CD4-positive, alpha-beta memory T cell (primary cell): ENCODE data around the gene BRF1. TPM values are rescaled to one million over a fixed set of nuclear protein-coding genes. Genes with fewer than 3 reads are reported as not detected.

Experiments used
- CTCF ChIA-PET: fragments of 350-600 bp; sonication (Branson Sonifier 250); formaldehyde crosslinking; loops from one replicate; lab custom pipeline; 2021; ENCODE audit warnings: inconsistent platforms; ENCODE audit not compliant: partially characterized antibody; lab: Charles Lee
- POLR2A ChIA-PET: fragments of 350-600 bp; sonication (Branson Sonifier 250); formaldehyde crosslinking; loops from one replicate; lab custom pipeline; 2021; ENCODE audit not compliant: partially characterized antibody; lab: Charles Lee
- DNase-seq, 5 donors: peaks; one replicate each; pipeline versions ENCODE4 v3.0.0 to v3.0.0-alpha.2; 2020 to 2022; ENCODE audit warnings: mixed read lengths in 1 of 5
- H3K27ac ChIP-seq: one replicate; pipeline ENCODE4 v1.7.0; 2013; ENCODE audit warnings: low read depth, low read length
- H3K27me3 ChIP-seq: 2 replicates; pipeline ENCODE4 v1.7.0; 2013; ENCODE audit warnings: mild to moderate bottlenecking, low read length, moderate library complexity; ENCODE audit not compliant: insufficient read depth
- H3K36me3 ChIP-seq: 2 replicates; pipeline ENCODE4 v1.7.0; 2013; ENCODE audit warnings: mild to moderate bottlenecking, low read length, moderate library complexity; ENCODE audit not compliant: insufficient read depth
- H3K4me1 ChIP-seq: 2 replicates; pipeline ENCODE4 v1.7.0; 2013; ENCODE audit warnings: mild to moderate bottlenecking, low read length, moderate library complexity; ENCODE audit not compliant: insufficient read depth
- H3K4me3 ChIP-seq, 2 donors: one replicate each; pipeline ENCODE4 v1.7.0; 2013; ENCODE audit warnings: low read length in 2 of 2, mild to moderate bottlenecking in 1 of 2
- H3K9me3 ChIP-seq, 2 donors: one replicate each; pipeline ENCODE4 v1.7.0; 2013; ENCODE audit warnings: low read length in 2 of 2, control low read depth in 1 of 2; ENCODE audit not compliant: control insufficient read depth in 1 of 2
- H3K27ac Mint-ChIP-seq, 7 donors: one replicate each; pipeline ENCODE4 v1.8.0; 2020 to 2021; ENCODE audit warnings: mixed read lengths in 7 of 7, mild to moderate bottlenecking in 6 of 7, inconsistent platforms in 3 of 7, moderate library complexity in 3 of 7
- H3K27me3 Mint-ChIP-seq, 2 donors: one replicate each; pipeline ENCODE4 v1.8.0; 2020 to 2021; ENCODE audit warnings: mixed read lengths in 2 of 2
- H3K36me3 Mint-ChIP-seq, 2 donors: one replicate each; pipeline ENCODE4 v1.8.0; 2020 to 2021; ENCODE audit warnings: mixed read lengths in 2 of 2, inconsistent platforms in 1 of 2, mild to moderate bottlenecking in 1 of 2
- H3K4me1 Mint-ChIP-seq, 4 donors: one replicate each; pipeline ENCODE4 v1.8.0; 2020 to 2021; ENCODE audit warnings: mixed read lengths in 4 of 4, mild to moderate bottlenecking in 1 of 4
- H3K4me3 Mint-ChIP-seq, 8 donors: one replicate each; pipeline ENCODE4 v1.8.0; 2020 to 2021; ENCODE audit warnings: mixed read lengths in 8 of 8, mild to moderate bottlenecking in 7 of 8, moderate library complexity in 6 of 8, inconsistent platforms in 3 of 8
- H3K9me3 Mint-ChIP-seq, 8 donors: one replicate each; pipeline ENCODE4 v1.8.0; 2020 to 2021; ENCODE audit warnings: mixed read lengths in 8 of 8, mild to moderate bottlenecking in 5 of 8, inconsistent platforms in 3 of 8, moderate library complexity in 1 of 8
- intact Hi-C: fragments of 100-400 bp; cut with micrococcal nuclease; formaldehyde crosslinking; loops from one replicate; pipeline ENCODE4 v1.15.1; 2023
- polyA plus RNA-seq, 2 donors: library from polyadenylated mRNA; unstranded; fragments of 300-500 nt; fragmentation: Illumina TruSeq; gene quantifications; one replicate each; pipeline ENCODE4 v1.2.3, GENCODE V29; 2021
- total RNA-seq, 2 experiments: library from RNA; stranded (reverse); gene quantifications; one replicate each; pipeline ENCODE4 v1.2.3, GENCODE V29; 2021

BRF1 gene
- total and polyA plus RNA-seq, 4 experiments from 2014 or later = 3.0 to 56.0 (median 30.0) TPM

- Mint-ChIP-seq H3K4me3 (peak overlapping the region in 6 of 8 donors; percentile 8 to 70 (median 60)), H3K27ac (no peak overlapping the region), H3K27me3 (peaks cover 6 to 7% of the 10 kb centered on the region in 2 donors), H3K9me3 (peaks cover 0 to under 1% (median 0%) of the 10 kb centered on the region in 8 donors), H3K36me3 (no peaks in the 10 kb centered on the region), H3K4me1 (peaks cover 2 to 17% (median 9%) of the 10 kb centered on the region in 4 donors)
- peaks cover 26% of the 10 kb centered on the region for H3K4me1 ChIP-seq
- no peaks in the 10 kb centered on the region for H3K9me3 ChIP-seq
- ChIA-PET CTCF (no interaction called here), POLR2A (no interaction called here)
- H3K27ac ChIP-seq = no peak overlapping the region
- no peak overlapping the region for H3K4me3 ChIP-seq
- no peaks in the 10 kb centered on the region for H3K36me3 ChIP-seq
- intact Hi-C loops = no loop called here
- peaks cover 4% of the 10 kb centered on the region for H3K27me3 ChIP-seq
- no peak for DNase-seq
Observed at GRCh38 chr14:105166571-105167302, 134.1 kb downstream of the BRF1 start.

- H3K4me1 ChIP-seq = peaks cover 19% of the 10 kb centered on the region
- H3K36me3 Mint-ChIP-seq = no peaks in the 10 kb centered on the region
- peaks cover 2 to 15% (median 9%) of the 10 kb centered on the region in 4 donors for H3K4me1 Mint-ChIP-seq
- no peaks in the 10 kb centered on the region for H3K36me3 ChIP-seq
- H3K27ac Mint-ChIP-seq = peak overlapping the region in 1 of 7 donors; percentile 68
- ChIA-PET CTCF (no interaction called here), POLR2A (no interaction called here)
- no peak for DNase-seq
- H3K27me3 ChIP-seq = peaks cover 4% of the 10 kb centered on the region
- no peaks in the 10 kb centered on the region for H3K9me3 ChIP-seq
- no peaks in the 10 kb centered on the region for H3K9me3 Mint-ChIP-seq
- no peak overlapping the region for H3K27ac ChIP-seq
- no peak overlapping the region for H3K4me3 ChIP-seq
- intact Hi-C loops = no loop called here
- peak overlapping the region in 3 of 8 donors; percentile 25 to 63 (median 32) for H3K4me3 Mint-ChIP-seq
- H3K27me3 Mint-ChIP-seq = peaks cover 6 to 7% of the 10 kb centered on the region in 2 donors
Observed at GRCh38 chr14:105165761-105166485, 134.9 kb downstream of the BRF1 start.

DNA sequence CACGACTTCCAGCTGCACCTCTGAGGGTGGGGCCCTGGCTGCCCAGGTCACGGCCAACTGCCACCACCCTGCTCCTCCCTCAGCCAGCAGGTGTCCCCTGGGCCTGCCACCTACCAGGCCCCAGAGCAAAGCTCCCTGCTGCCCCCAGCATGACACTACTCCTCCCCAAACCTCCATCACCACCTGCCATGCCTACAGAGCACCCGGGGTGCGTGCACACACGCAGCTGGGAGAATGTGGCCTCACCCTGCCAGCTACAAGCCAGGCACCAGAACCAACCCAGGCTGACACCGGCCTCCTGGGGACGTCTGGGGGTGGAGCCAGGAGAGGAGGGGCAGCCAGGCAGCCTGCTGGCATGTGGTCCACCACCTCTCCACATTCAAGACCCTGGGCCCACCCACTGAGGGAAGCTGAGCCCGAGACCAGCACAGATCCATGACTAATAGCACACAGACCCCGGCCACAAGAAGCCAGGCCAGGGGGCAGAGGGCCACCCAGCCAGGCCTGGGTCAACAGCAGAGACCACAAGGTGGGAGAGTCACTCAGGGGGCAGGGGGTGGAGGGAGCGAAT is 135.6 kb downstream of the BRF1 start:
- H3K36me3 ChIP-seq = no peaks in the 10 kb centered on the region
- ChIA-PET POLR2A (no interaction called here), CTCF (interaction anchor here (1.5 kb wide), 1 partner anchor 61 kb away, joined by 3 read pairs; no protein-coding TSS in a partner anchor)
- Mint-ChIP-seq H3K4me1 (peaks cover 2 to 11% (median 7%) of the 10 kb centered on the region in 4 donors), H3K36me3 (no peaks in the 10 kb centered on the region), H3K27me3 (peaks cover 6 to 7% of the 10 kb centered on the region in 2 donors), H3K27ac (no peak overlapping the region), H3K4me3 (no peak overlapping the region), H3K9me3 (no peaks in the 10 kb centered on the region)
- H3K4me1 ChIP-seq = peaks cover 12% of the 10 kb centered on the region
- H3K9me3 ChIP-seq = no peaks in the 10 kb centered on the region
- no peak for DNase-seq
- intact Hi-C loops = no loop called here
- H3K27me3 ChIP-seq = peaks cover 4% of the 10 kb centered on the region
- H3K4me3 ChIP-seq = no peak overlapping the region
- no peak overlapping the region for H3K27ac ChIP-seq

DNA sequence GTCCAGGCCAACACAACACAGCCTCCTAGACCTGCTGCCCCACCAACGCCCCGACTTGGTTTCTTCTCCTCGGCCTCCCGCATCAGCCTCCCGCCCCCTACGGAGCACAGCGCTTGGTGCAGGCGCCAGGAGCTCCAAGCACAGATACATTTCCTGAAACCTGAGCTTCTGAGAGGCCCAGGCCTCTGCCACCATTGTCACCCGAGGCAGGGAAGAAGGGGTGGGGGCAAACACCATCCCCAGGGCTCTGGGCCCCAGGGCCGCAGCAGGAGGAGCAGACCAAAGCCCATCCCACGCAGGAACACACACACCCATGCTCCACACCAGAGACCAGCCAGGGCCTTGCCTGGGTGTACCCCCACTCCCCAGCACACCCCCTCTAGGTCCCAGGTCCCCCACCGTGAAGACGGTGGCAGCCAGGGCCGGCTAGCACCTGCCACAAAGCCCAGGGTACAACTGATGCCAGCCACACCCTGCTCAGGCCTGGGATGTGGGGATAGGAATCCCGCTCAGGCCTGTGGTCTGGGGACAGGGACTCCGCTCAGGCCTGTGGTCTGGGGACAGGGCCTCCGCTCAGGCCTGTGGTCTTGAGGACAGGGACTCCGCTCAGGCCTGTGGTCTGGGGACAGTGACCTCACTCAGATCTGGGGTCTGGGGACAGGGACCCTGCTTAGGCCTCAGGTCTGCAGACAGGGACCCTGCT is 137.6 kb downstream of the BRF1 start:
- Histone ChIP-seq H3K27me3 (no peaks in the 10 kb centered on the region), H3K36me3 (no peaks in the 10 kb centered on the region), H3K4me3 (no peak overlapping the region), H3K27ac (no peak overlapping the region), H3K4me1 (no peaks in the 10 kb centered on the region), H3K9me3 (no peaks in the 10 kb centered on the region)
- H3K4me3 Mint-ChIP-seq = no peak overlapping the region
- DNase-seq = no peak
- ChIA-PET POLR2A (no interaction called here), CTCF (no interaction called here)
- H3K9me3 Mint-ChIP-seq = no peaks in the 10 kb centered on the region
- no peak overlapping the region for H3K27ac Mint-ChIP-seq
- peaks cover 0 to 1% (median 0%) of the 10 kb centered on the region in 4 donors for H3K4me1 Mint-ChIP-seq
- peaks cover 2 to 6% of the 10 kb centered on the region in 2 donors for H3K27me3 Mint-ChIP-seq
- H3K36me3 Mint-ChIP-seq = no peaks in the 10 kb centered on the region
- intact Hi-C loops = no loop called here

DNA sequence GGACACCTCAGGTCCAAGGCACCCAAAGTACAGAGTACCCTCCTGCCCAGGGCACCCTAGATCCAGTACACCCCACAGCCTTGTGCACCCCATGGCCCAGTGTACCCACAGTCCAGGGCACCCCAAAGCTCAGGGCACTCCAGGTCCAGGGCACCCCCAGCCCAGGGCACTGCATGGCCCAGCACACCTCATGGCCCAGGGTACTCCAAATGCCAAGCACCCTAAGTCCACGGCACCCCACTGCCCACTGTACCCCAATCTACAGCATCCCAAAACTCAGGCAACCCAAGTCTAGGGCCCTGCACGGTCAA is 138.2 kb downstream of the BRF1 start:
- Histone ChIP-seq H3K4me3 (no peak overlapping the region), H3K27ac (no peak overlapping the region), H3K36me3 (no peaks in the 10 kb centered on the region), H3K27me3 (no peaks in the 10 kb centered on the region), H3K9me3 (no peaks in the 10 kb centered on the region), H3K4me1 (no peaks in the 10 kb centered on the region)
- peaks cover 2 to 6% of the 10 kb centered on the region in 2 donors for H3K27me3 Mint-ChIP-seq
- no peaks in the 10 kb centered on the region for H3K36me3 Mint-ChIP-seq
- no peaks in the 10 kb centered on the region for H3K9me3 Mint-ChIP-seq
- no peak for DNase-seq
- POLR2A ChIA-PET = no interaction called here
- CTCF ChIA-PET = no interaction called here
- intact Hi-C loops = no loop called here
- H3K4me1 Mint-ChIP-seq = peaks cover 0 to 1% (median 0%) of the 10 kb centered on the region in 4 donors
- no peak overlapping the region for H3K27ac Mint-ChIP-seq
- H3K4me3 Mint-ChIP-seq = no peak overlapping the region

- Mint-ChIP-seq H3K27me3 (peaks cover 2 to 6% of the 10 kb centered on the region in 2 donors), H3K36me3 (no peaks in the 10 kb centered on the region), H3K27ac (no peak overlapping the region), H3K4me3 (peak overlapping the region in 1 of 8 donors; percentile 20), H3K9me3 (no peaks in the 10 kb centered on the region), H3K4me1 (peaks cover 0 to 1% (median 0%) of the 10 kb centered on the region in 4 donors)
- ChIA-PET CTCF (no interaction called here), POLR2A (no interaction called here)
- intact Hi-C loops = no loop called here
- peak in 1 of 5 donors; percentile 49 for DNase-seq
- Histone ChIP-seq H3K36me3 (no peaks in the 10 kb centered on the region), H3K27me3 (no peaks in the 10 kb centered on the region), H3K4me1 (no peaks in the 10 kb centered on the region), H3K4me3 (no peak overlapping the region), H3K9me3 (no peaks in the 10 kb centered on the region), H3K27ac (no peak overlapping the region)
Observed at GRCh38 chr14:105161964-105162668, 138.7 kb downstream of the BRF1 start.
